Lower leg skin (tissue), 3 donors: ENCODE results near the gene OR8B8.

Experiments used
- CTCF ChIP-seq, 3 donors: fragments of 450-650 bp; IDR thresholded peaks; one replicate each; pipeline ENCODE4 v1.5.1; 2016; ENCODE audit warnings: antibody characterized with exemption in 3 of 3, mild to moderate bottlenecking in 3 of 3, moderate library complexity in 2 of 3
- POLR2A ChIP-seq, 2 donors: fragments of 450-650 bp; IDR thresholded peaks; one replicate each; pipeline ENCODE4 v1.6.1; 2016 to 2017; ENCODE audit warnings: antibody characterized with exemption in 2 of 2, mild to moderate bottlenecking in 1 of 2, moderate library complexity in 1 of 2

- TF ChIP-seq CTCF (IDR thresholded peaks at IDR 0.05) (no peak), POLR2A (IDR thresholded peaks at IDR 0.05) (no peak)
Observed at GRCh38 chr11:124454552-124454951, 9.1 kb upstream of the OR8B8 start.
